Measurements from ENCODE around the gene CHCHD1. TPM values are rescaled to one million over a fixed set of nuclear protein-coding genes. Genes with fewer than 3 reads are reported as not detected.

CHCHD1 gene
- total and polyA plus RNA-seq, 12 donors = 18.6 to 82.1 (median 22.0) TPM

- intact Hi-C loops (cut with DNase I) = no loop called here
- no peak overlapping the region for H3K27ac ChIP-seq
- no peak overlapping the region for H3K4me3 ChIP-seq
- 76 to 83% methylated on average over 2 of the region's 2 CpGs for WGBS, 2 donors
- H3K36me3 ChIP-seq = peaks cover 0 to 60% (median 46%) of the 10 kb centered on the region in 9 donors
- ATAC-seq = no peak
- peaks cover 14 to 72% (median 56%) of the 10 kb centered on the region in 9 donors for H3K4me1 ChIP-seq
- no peaks in the 10 kb centered on the region for H3K27me3 ChIP-seq
- TF ChIP-seq, protein P1, sequence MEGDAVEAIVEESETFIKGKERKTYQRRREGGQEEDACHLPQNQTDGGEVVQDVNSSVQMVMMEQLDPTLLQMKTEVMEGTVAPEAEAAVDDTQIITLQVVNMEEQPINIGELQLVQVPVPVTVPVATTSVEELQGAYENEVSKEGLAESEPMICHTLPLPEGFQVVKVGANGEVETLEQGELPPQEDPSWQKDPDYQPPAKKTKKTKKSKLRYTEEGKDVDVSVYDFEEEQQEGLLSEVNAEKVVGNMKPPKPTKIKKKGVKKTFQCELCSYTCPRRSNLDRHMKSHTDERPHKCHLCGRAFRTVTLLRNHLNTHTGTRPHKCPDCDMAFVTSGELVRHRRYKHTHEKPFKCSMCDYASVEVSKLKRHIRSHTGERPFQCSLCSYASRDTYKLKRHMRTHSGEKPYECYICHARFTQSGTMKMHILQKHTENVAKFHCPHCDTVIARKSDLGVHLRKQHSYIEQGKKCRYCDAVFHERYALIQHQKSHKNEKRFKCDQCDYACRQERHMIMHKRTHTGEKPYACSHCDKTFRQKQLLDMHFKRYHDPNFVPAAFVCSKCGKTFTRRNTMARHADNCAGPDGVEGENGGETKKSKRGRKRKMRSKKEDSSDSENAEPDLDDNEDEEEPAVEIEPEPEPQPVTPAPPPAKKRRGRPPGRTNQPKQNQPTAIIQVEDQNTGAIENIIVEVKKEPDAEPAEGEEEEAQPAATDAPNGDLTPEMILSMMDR (IDR thresholded peaks at IDR 0.05) = no peak
- no peaks in the 10 kb centered on the region for H3K9me3 ChIP-seq
- no peak for DNase-seq
Observed at GRCh38 chr10:73746721-73747120, 35.1 kb upstream of the CHCHD1 start.

- DNase-seq (no peak), ATAC-seq (peak in 1 of 8 donors; percentile 36)
- Histone ChIP-seq H3K4me1 (peaks cover 0 to 42% (median 33%) of the 10 kb centered on the region in 9 donors), H3K4me3 (no peak overlapping the region), H3K27me3 (no peaks in the 10 kb centered on the region), H3K9me3 (no peaks in the 10 kb centered on the region), H3K36me3 (peaks cover 0 to 97% (median 73%) of the 10 kb centered on the region in 9 donors), H3K27ac (no peak overlapping the region)
- TF ChIP-seq, protein P1 (IDR thresholded peaks at IDR 0.05) = no peak
- intact Hi-C loops (cut with DNase I) = no loop called here
- 92 to 100% methylated on average over 1 of the region's 1 CpG for WGBS, 2 donors
Observed at GRCh38 chr10:73750819-73751218, 31.0 kb upstream of the CHCHD1 start.

GRCh38 chr10:73756183-73756582 is 25.7 kb upstream of the CHCHD1 start:
- intact Hi-C loops (cut with DNase I) = no loop called here
- no peak for ATAC-seq

DNA sequence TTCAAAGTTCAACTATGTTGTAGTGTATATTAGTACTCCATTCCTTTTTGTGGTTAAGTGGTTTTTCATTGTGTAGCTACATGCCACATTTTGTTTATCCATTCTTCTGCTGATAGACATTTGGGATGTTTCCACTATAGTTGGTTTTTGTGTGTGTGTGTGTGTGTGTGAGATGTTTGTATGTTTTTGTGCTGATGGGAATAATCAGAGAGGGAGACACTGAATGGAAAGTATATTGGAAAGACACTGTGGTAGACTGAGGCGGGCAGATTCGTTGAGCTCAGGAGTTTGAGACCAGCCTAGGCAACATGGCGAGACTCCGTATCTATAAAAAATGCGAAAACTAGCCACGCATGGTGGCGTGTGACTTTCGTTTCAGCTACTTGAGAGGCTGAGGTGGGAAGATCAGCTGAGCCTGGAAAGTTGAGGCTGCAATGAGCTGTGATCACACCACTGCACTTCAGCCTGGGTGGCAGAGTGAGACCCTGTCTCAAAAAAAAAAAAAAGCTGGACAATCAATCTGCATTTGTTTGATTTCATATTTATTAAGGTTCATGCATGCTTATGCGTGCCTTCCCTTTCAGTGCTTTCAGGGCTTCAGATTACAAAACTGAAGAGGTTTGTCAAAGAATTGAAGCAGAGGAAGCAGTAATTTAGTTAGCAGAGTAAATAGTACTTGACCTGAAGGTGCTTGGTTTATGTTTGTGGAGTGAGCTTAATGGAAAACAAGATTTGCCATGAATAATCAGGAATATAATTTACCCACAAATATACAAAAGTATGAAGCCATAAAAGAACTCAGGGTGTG is 22.9 kb upstream of the CHCHD1 start:
- TF ChIP-seq, protein P1 (IDR thresholded peaks at IDR 0.05) = no peak
- Histone ChIP-seq H3K36me3 (peaks cover 0 to 99% (median 54%) of the 10 kb centered on the region in 9 donors), H3K27me3 (no peaks in the 10 kb centered on the region), H3K4me1 (peaks cover 0 to 13% (median 0%) of the 10 kb centered on the region in 9 donors), H3K4me3 (no peak overlapping the region), H3K9me3 (no peaks in the 10 kb centered on the region), H3K27ac (peak overlapping the region in 1 of 10 donors; percentile 67)
- 96% methylated on average over 9 of the region's 9 CpGs for WGBS, 2 donors
- no peak for DNase-seq
- no peak for ATAC-seq
- intact Hi-C loops (cut with DNase I) = no loop called here

More at GRCh38 chr10:73756183-73756582, 25.7 kb upstream of the CHCHD1 start:
- TF ChIP-seq, protein P1 (IDR thresholded peaks at IDR 0.05) = no peak
- WGBS, 2 donors = 31 to 32% methylated on average over 1 of the region's 1 CpG
- H3K4me1 ChIP-seq = peaks cover 0 to 13% (median 0%) of the 10 kb centered on the region in 9 donors
- H3K36me3 ChIP-seq = peaks cover 0 to 99% (median 60%) of the 10 kb centered on the region in 9 donors
- no peak overlapping the region for H3K27ac ChIP-seq
- DNase-seq = no peak
- H3K9me3 ChIP-seq = no peaks in the 10 kb centered on the region
- no peak overlapping the region for H3K4me3 ChIP-seq
- no peaks in the 10 kb centered on the region for H3K27me3 ChIP-seq
